Ascending aorta (tissue), 2 donors: Measurements from ENCODE around the gene SLC24A3. TPM values are rescaled to one million over a fixed set of nuclear protein-coding genes. Genes with fewer than 3 reads are reported as not detected.
A peak's percentile ranks its signal among the peaks of the same experiment; 100 is the strongest.

Experiments used
- DNase-seq, 2 donors: peaks; one replicate each; pipeline ENCODE4 v3.0.0-alpha.2; 2019; ENCODE audit warnings: low spot score in 2 of 2
- H3K27ac ChIP-seq, 2 donors: fragments of 200-600 bp; sonication (generic); one replicate each; pipeline ENCODE4 v1.5.1; 2016 to 2017; ENCODE audit warnings: mild to moderate bottlenecking in 1 of 2
- H3K27me3 ChIP-seq: fragments of 200-600 bp; sonication (generic); one replicate; pipeline ENCODE4 v1.5.1; 2017
- H3K36me3 ChIP-seq, 2 donors: fragments of 200-600 bp; sonication (generic); one replicate each; pipeline ENCODE4 v1.5.1; 2016
- H3K4me1 ChIP-seq, 2 donors: fragments of 200-600 bp; sonication (generic); one replicate each; pipeline ENCODE4 v1.5.1; 2016 to 2017; ENCODE audit warnings: mild to moderate bottlenecking in 1 of 2
- H3K4me3 ChIP-seq, 2 donors: fragments of 200-600 bp; sonication (generic); one replicate each; pipeline ENCODE4 v1.5.1; 2016 to 2017; ENCODE audit warnings: mild to moderate bottlenecking in 1 of 2
- H3K9me3 ChIP-seq, 2 donors: fragments of 200-600 bp; sonication (generic); one replicate each; pipeline ENCODE4 v1.5.1; 2016
- intact Hi-C: fragments of 100-400 bp; cut with DNase I; formaldehyde crosslinking; loops from one replicate; pipeline ENCODE4 v1.15.1; 2023
- total RNA-seq: library from RNA; depleted of rRNA; stranded (reverse); fragments of >200 nt; gene quantifications from one replicate; pipeline ENCODE4 v1.1.0, GENCODE V29; 2016
- TF ChIP-seq, protein P1 (sequence below), 3 experiments: fragments of 200-600 bp in 2 of 3; fragments of 450-650 bp in 1 of 3; sonication (generic) in 2 of 3; IDR thresholded peaks; one replicate each; pipeline ENCODE4 v1.5.1; 2016 to 2019; ENCODE audit warnings: antibody characterized with exemption in 3 of 3, mild to moderate bottlenecking in 1 of 3, moderate library complexity in 1 of 3

Gene SLC24A3
- total RNA-seq, 1 donor from 2014 or later, result 12.9 TPM

DNA sequence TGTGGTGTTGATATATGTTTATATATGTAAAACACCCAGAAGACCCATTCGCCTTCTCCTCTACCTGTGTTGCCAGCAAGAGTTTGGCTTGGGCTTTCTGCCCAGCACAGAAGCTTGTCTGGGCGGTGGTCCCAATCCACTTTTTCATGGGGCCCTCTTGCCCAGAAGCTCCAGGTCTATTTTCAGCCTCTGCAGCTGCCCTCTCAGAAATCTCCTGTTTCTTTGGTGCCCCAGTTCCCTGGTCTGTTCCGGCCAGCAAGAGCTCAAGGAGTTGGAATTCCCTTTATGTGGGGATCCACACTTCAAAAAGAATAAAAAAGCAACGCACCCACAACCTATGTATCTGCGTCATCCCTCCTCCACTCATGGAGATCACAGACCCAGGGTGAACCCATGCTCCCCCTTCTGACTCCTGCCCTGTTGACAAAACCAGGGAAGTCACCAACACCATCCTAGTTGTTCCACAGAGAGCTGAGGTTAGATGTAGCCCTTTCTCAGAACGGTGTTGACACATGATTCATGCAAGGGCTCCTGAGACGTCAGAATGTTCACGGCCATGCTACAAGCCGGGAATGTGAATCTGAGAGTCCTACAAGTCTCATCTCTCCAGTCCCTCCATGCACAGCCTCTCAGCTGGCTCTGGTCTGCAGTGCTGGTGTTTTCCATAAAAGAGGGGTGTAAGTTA lies 388.8 kb downstream of the SLC24A3 start:
- TF ChIP-seq, protein P1, sequence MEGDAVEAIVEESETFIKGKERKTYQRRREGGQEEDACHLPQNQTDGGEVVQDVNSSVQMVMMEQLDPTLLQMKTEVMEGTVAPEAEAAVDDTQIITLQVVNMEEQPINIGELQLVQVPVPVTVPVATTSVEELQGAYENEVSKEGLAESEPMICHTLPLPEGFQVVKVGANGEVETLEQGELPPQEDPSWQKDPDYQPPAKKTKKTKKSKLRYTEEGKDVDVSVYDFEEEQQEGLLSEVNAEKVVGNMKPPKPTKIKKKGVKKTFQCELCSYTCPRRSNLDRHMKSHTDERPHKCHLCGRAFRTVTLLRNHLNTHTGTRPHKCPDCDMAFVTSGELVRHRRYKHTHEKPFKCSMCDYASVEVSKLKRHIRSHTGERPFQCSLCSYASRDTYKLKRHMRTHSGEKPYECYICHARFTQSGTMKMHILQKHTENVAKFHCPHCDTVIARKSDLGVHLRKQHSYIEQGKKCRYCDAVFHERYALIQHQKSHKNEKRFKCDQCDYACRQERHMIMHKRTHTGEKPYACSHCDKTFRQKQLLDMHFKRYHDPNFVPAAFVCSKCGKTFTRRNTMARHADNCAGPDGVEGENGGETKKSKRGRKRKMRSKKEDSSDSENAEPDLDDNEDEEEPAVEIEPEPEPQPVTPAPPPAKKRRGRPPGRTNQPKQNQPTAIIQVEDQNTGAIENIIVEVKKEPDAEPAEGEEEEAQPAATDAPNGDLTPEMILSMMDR (IDR thresholded peaks at IDR 0.05), result no peak
- DNase-seq, result no peak
- no peaks in the 10 kb centered on the region for H3K36me3 ChIP-seq
- H3K4me3 ChIP-seq, result no peak overlapping the region
- no peak overlapping the region for H3K27ac ChIP-seq
- H3K4me1 ChIP-seq, result no peaks in the 10 kb centered on the region
- no peaks in the 10 kb centered on the region for H3K9me3 ChIP-seq
- intact Hi-C loops, result no loop called here
- H3K27me3 ChIP-seq, result no peaks in the 10 kb centered on the region

DNA sequence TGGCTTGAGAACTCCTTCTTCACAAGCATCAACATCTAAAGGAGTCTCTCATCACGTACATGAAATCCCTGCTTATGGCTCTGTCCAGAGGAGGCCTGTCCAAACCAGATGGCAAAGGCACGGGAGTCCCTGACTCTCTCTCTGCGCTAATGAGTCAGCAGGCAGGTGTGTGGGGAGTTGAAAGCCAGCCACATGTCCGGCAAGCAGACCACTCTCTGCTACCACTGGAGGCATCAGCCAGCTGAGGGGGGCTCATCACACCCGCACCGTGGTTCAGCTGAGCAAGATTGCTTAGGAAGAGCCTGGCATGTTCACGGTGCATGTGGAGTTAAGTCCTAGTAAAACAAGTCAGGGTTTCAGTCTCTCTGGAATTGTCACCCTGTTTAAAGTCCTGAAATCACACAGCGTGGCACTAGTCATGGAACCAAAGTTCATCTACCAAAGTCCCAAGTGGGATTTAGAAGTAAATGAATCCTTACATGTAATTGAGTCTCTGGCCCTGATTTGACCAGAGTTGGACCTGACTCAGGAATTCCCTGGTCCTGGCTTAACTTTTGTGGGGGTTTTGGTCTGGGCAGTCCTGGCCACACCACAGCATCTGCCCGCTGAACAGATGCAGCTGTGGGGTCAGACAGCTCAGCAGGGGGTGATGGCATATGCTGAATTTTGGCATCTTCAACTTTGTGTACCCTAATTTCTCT lies 390.4 kb downstream of the SLC24A3 start:
- H3K4me1 ChIP-seq, result no peaks in the 10 kb centered on the region
- H3K36me3 ChIP-seq, result no peaks in the 10 kb centered on the region
- no peaks in the 10 kb centered on the region for H3K9me3 ChIP-seq
- no peak overlapping the region for H3K27ac ChIP-seq
- TF ChIP-seq, protein P1 (IDR thresholded peaks at IDR 0.05), result no peak
- no peak for DNase-seq
- H3K27me3 ChIP-seq, result no peaks in the 10 kb centered on the region
- intact Hi-C loops, result no loop called here
- no peak overlapping the region for H3K4me3 ChIP-seq

DNA sequence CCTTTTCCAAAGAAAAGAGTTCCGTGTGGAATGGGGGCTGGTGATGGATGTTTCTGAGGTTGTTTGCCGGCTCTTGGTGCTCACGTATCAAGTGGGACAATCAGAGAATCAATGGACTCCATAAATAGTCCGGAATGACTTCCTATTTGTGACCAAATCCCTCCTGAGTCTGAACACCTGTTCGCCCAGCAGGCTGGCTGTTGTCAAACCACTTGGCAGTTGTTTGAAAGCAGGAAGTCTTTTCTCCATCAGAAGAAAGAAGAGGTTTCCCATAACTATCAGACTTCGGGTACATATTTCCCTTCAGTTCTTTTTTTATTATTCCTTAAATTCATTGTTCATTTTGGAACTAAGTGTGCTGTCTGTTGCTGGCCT lies 390.9 kb downstream of the SLC24A3 start:
- no peak for DNase-seq
- Histone ChIP-seq H3K27me3 (no peaks in the 10 kb centered on the region), H3K4me1 (no peaks in the 10 kb centered on the region), H3K27ac (no peak overlapping the region), H3K36me3 (no peaks in the 10 kb centered on the region), H3K4me3 (no peak overlapping the region), H3K9me3 (no peaks in the 10 kb centered on the region)
- TF ChIP-seq, protein P1 (IDR thresholded peaks at IDR 0.05), result no peak
- intact Hi-C loops, result no loop called here

DNA sequence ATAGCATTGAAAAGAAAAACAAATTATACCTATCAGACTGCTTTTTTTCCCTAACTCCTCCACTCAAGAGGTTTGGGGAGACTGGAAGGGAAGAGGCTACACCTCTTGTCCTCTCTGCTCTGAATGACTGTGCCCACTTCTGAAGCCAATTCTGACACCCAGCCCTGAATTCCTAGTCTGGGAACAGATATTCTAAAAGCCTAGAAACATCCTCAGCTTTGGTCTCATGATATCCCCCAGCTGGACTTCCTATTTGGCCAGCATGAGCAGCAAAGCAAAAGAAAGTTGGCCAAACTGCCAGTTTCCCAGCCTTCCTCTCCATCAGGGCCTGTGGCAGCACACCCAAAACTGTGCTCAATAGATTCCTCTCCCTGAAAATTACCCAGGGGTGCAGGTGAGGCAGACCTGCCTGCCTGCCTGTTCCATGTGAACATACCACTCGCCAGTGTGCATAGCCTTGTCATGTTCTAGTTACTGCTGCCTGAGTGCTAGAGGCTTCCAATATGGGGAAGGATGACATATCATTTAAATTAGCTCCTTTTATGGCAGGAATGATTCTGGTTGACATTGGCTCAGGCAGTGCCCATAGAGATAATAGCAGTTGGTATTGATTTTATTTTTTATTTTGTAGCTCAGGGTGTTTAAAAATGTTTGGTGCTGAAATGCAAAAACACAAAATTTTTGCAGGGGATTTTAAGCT lies 393.5 kb downstream of the SLC24A3 start:
- Histone ChIP-seq H3K4me3 (no peak overlapping the region), H3K4me1 (no peaks in the 10 kb centered on the region), H3K27me3 (no peaks in the 10 kb centered on the region), H3K36me3 (no peaks in the 10 kb centered on the region), H3K27ac (no peak overlapping the region), H3K9me3 (no peaks in the 10 kb centered on the region)
- peak in 1 of 2 donors; percentile 9 for DNase-seq
- intact Hi-C loops, result no loop called here
- TF ChIP-seq, protein P1 (IDR thresholded peaks at IDR 0.05), result no peak

DNA sequence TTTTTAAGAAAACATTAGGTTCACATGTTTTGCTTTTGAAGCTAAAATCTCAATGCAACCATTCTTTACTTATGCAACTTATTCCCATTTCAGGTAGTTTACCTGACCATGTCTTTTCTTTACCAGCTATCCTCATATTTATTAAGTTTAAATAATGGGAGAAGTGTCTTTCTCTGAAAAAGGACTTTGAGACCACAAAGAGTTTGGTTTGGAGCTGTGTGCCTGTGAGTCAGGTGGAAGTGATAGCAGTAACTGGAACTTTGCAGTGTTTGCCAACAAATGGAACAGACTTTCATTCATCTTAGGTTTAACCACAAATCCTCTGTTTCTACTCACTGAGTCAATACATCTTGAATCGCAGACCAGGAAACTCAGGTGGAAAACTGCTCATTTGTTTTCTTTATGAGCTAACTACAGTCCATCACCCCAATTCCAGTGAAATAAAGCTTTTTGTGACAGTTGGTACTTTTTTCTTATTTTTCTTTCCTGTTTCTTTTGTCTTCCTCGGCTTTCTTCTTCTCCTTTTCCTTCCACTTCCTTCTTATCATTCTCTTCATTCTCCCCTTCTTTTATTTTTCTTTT lies 397.3 kb downstream of the SLC24A3 start:
- Histone ChIP-seq H3K9me3 (no peaks in the 10 kb centered on the region), H3K27ac (no peak overlapping the region), H3K27me3 (no peaks in the 10 kb centered on the region), H3K4me3 (no peak overlapping the region), H3K4me1 (no peaks in the 10 kb centered on the region), H3K36me3 (no peaks in the 10 kb centered on the region)
- no peak for DNase-seq
- TF ChIP-seq, protein P1 (IDR thresholded peaks at IDR 0.05), result no peak
- intact Hi-C loops, result no loop called here
